ENCODE measurements around the gene INSL4.

DNA sequence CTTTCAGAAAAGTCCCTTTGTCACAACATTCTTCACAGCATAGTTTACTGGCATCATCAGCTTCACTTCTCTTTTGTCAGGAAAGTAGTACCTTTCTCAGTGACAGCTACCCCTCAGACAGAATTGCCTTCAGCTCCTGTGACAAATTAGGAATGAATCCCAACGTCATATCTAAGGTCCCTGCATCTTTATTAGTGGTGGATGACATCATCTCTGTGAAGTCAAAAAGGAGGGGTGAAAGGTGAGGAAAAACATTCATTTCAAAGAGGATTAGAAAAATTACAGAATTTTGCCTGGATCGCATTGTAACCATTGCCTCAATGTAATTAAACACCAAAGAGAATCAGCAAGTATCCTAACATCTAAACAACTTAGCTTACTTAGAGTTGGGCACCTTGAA is 37.9 kb upstream of the INSL4 start:
- no peak for TF ChIP-seq POLR2A (IDR thresholded peaks at IDR 0.05; ENCODE audit: low read length)
- no peak for TF ChIP-seq GATA1 (IDR thresholded peaks at IDR 0.05; ENCODE audit: low read depth, low read length)

Measured in erythroblast (primary cell).